ENCODE results near the gene ELF5. TPM values are rescaled to one million over a fixed set of nuclear protein-coding genes. Genes with fewer than 3 reads are reported as not detected.

Gene ELF5
- not detected in 2 replicates for total RNA-seq (2014; rRNA removed; shearing (Covaris generic))
- not detected in 2 replicates for polyA plus RNA-seq (2016; fragmentation: Nextera tagmentation; extraction: Ambion mirVana)

DNA sequence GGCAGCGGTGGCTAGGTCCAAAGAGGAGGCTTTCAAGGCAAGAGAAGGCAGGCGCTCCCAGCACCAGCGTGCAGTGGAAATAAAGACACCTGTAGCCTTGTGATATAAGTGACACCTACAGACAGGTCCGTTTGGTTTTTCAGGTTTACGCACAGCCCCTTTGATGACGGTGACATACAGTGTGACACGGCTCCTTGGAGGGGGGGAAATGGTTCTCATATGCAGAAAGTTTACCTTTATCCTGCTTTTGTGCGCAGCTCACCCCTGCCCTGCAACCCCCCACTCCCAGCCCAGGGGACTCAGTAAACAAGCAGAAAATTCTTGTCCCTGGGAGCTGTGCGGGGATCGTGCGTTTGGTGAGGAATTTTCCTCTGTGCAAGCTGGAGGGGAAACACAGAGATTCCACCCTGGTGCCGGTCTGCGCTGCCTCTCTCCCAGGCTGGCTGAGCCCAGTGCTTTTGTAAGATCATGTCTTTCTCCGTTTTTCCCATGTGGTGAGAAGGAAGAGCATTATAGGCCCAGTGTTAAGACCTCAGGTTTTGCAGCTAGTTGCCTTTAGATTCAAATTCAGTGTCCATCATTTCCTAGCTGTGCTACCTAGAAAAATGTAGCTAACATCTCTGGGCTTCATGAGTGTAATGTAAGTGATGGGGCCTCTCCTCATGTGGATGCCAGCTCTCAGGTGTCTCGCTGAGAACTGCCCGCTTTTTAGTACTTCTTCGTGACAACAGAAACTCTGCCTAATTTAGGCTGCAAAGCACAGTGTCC, at the start of gene ELF5:
ELF5 (minus strand) TSS at position 113 of the 768 bp plus-strand sequence. CDS start 8,045 bp downstream, outside the sequence.
- in situ Hi-C loops (cut with MboI) = no loop called here
- Histone ChIP-seq H3K9me3 (ENCODE audit: low read depth) (no peaks in the 10 kb centered on the region), H3K4me2 (ENCODE audit: unreplicated experiment) (no peak within 1 kb of the TSS), H3K4me3 (no peak within 1 kb of the TSS), H4K20me1 (ENCODE audit: insufficient read depth) (no peaks in the 10 kb centered on the region), H3F3A (ENCODE audit: insufficient read depth) (no peaks in the 10 kb centered on the region), H3K27me3 (replicated peaks; ENCODE audit: insufficient read depth) (peaks cover 22% of the 10 kb centered on the region; the same call in 1 of the 2 replicates), H3K36me3 (ENCODE audit: low read depth) (no peaks in the 10 kb centered on the region), H3K27ac (no peak within 1 kb of the TSS), H3K9ac (no peak within 1 kb of the TSS), H3K79me2 (ENCODE audit: insufficient read depth) (no peaks in the 10 kb centered on the region), H3K9me2 (ENCODE audit: insufficient read depth) (no peaks in the 10 kb centered on the region), H2AFZ (no peak within 1 kb of the TSS), H3K4me1 (ENCODE audit: insufficient read depth) (no peaks in the 10 kb centered on the region)
- 85 to 86% methylated on average over 17 of the region's 17 CpGs for WGBS, 2 experiments (ENCODE audit: low coverage in 1 of 2, low lambda C conversion rate in 2 of 2, missing lambda C conversion rate in 2 of 2)
- DNase-seq = no peak
- TF ChIP-seq EZH2 (IDR thresholded peaks at IDR 0.05; ENCODE audit: insufficient read depth, poor library complexity, severe bottlenecking) (no peak), EZH2phosphoT487 (IDR thresholded peaks at IDR 0.05; ENCODE audit: insufficient read depth, low read depth) (no peak)

DNA sequence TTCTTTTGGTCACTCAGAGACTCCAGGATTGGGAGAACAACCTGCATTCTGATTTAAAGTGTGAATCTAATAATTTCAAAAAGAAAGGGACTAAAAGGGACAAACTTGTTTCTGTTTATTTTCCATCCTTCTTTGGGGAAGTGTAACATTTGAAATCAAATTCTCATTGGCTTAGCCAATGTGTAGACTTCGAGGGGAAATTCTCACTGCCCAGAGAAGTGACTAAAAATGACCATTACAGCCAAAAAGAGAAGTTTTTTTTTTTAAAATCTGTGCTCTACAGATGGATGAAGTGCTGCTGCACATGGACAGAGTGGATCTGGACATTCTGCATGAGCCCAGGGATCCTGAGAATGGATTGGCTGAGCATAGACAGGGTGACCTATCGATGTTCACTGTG, 49.4 kb upstream of the ELF5 start:
- Histone ChIP-seq H3K9ac (no peak overlapping the region), H3K79me2 (ENCODE audit: insufficient read depth) (no peaks in the 10 kb centered on the region), H3K9me3 (ENCODE audit: low read depth) (no peaks in the 10 kb centered on the region), H3K4me1 (ENCODE audit: insufficient read depth) (peaks cover 13% of the 10 kb centered on the region), H3K4me2 (ENCODE audit: unreplicated experiment) (no peak overlapping the region), H3K9me2 (ENCODE audit: insufficient read depth) (no peaks in the 10 kb centered on the region), H3K36me3 (ENCODE audit: low read depth) (no peaks in the 10 kb centered on the region), H3K27me3 (replicated peaks; ENCODE audit: insufficient read depth) (peaks cover 7% of the 10 kb centered on the region; the same call in 1 of the 2 replicates), H4K20me1 (ENCODE audit: insufficient read depth) (no peaks in the 10 kb centered on the region), H3K27ac (no peak overlapping the region), H3K4me3 (no peak overlapping the region), H3F3A (ENCODE audit: insufficient read depth) (no peaks in the 10 kb centered on the region), H2AFZ (no peak overlapping the region)
- in situ Hi-C loops (cut with MboI) = no loop called here
- no peak for DNase-seq
- TF ChIP-seq EZH2 (IDR thresholded peaks at IDR 0.05; ENCODE audit: insufficient read depth, poor library complexity, severe bottlenecking) = no peak
- 66 to 68% methylated on average over 2 of the region's 2 CpGs for WGBS, 2 experiments (ENCODE audit: low coverage in 1 of 2, low lambda C conversion rate in 2 of 2, missing lambda C conversion rate in 2 of 2)

DNA sequence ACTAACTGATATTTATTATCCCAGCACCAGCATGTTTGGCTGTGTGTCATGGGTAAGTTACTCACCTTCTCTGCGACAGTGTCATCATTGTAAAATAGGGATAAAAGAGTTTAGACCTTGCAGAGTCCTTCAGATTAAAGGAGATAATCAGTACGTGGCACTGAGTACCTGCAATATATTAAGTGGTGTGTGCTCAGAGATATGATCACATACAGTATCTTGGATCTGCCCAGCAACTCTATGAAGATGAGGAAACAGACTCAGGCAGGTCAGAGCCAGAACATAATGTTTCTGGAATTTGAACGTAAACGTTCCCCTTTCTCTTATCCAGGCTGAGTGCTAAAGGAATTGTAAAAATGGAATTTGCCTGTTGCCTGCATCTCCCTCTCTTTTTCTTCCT, 46.9 kb upstream of the ELF5 start:
- no peak overlapping the region for H2AFZ ChIP-seq
- H3K9ac ChIP-seq = no peak overlapping the region
- 77 to 81% methylated on average over 4 of the region's 4 CpGs for WGBS, 2 experiments (ENCODE audit: low coverage in 1 of 2, low lambda C conversion rate in 2 of 2, missing lambda C conversion rate in 2 of 2)

DNA sequence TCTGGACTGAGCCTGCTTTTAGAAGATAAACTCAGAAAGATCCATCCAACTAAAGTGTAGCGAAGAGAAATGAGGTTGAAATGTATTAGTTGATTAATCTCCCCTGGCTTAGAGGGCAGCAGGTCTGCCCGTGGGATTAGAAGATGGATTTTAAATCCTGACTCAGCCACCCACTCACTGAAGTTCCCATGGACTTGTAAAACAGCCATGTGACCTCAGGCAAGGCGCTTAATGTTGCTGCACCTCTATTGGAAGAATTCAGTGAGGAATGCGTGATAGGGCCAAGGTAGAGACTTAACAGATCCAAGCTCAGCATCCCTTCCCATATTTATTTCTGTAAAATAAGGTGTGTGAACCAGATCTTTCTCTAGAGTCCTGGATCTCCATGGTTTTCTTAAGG, 45.1 kb upstream of the ELF5 start:
- in situ Hi-C loops (cut with MboI) = no loop called here
- Histone ChIP-seq H3K79me2 (ENCODE audit: insufficient read depth) (no peaks in the 10 kb centered on the region), H4K20me1 (ENCODE audit: insufficient read depth) (no peaks in the 10 kb centered on the region), H3K9me2 (ENCODE audit: insufficient read depth) (no peaks in the 10 kb centered on the region), H3K9ac (no peak overlapping the region), H3K4me2 (ENCODE audit: unreplicated experiment) (no peak overlapping the region), H3K4me1 (ENCODE audit: insufficient read depth) (no peaks in the 10 kb centered on the region), H3K4me3 (no peak overlapping the region), H2AFZ (no peak overlapping the region), H3K27ac (no peak overlapping the region), H3K9me3 (ENCODE audit: low read depth) (no peaks in the 10 kb centered on the region), H3K36me3 (ENCODE audit: low read depth) (no peaks in the 10 kb centered on the region), H3K27me3 (replicated peaks; ENCODE audit: insufficient read depth) (peaks cover 20% of the 10 kb centered on the region; the same call in 1 of the 2 replicates), H3F3A (ENCODE audit: insufficient read depth) (no peaks in the 10 kb centered on the region)
- DNase-seq = peak; percentile 4
- 80 to 81% methylated on average over 4 of the region's 4 CpGs for WGBS, 2 experiments (ENCODE audit: low coverage in 1 of 2, low lambda C conversion rate in 2 of 2, missing lambda C conversion rate in 2 of 2)
- TF ChIP-seq EZH2 (IDR thresholded peaks at IDR 0.05; ENCODE audit: insufficient read depth, poor library complexity, severe bottlenecking) = no peak

More for the DNA sequence above, 46.9 kb upstream of the ELF5 start:
- no peak overlapping the region for H3K4me3 ChIP-seq
- peaks cover 16% of the 10 kb centered on the region; the same call in 1 of the 2 replicates for H3K27me3 ChIP-seq (replicated peaks; ENCODE audit: insufficient read depth)
- H3F3A ChIP-seq (ENCODE audit: insufficient read depth) = no peaks in the 10 kb centered on the region
- no peaks in the 10 kb centered on the region for H3K9me3 ChIP-seq (ENCODE audit: low read depth)
- H3K4me2 ChIP-seq (ENCODE audit: unreplicated experiment) = no peak overlapping the region
- H3K36me3 ChIP-seq (ENCODE audit: low read depth) = no peaks in the 10 kb centered on the region
- no peaks in the 10 kb centered on the region for H4K20me1 ChIP-seq (ENCODE audit: insufficient read depth)
- DNase-seq = no peak
- H3K9me2 ChIP-seq (ENCODE audit: insufficient read depth) = no peaks in the 10 kb centered on the region
- H3K79me2 ChIP-seq (ENCODE audit: insufficient read depth) = no peaks in the 10 kb centered on the region
- in situ Hi-C loops (cut with MboI) = no loop called here
- H3K27ac ChIP-seq = no peak overlapping the region
- H3K4me1 ChIP-seq (ENCODE audit: insufficient read depth) = peaks cover 13% of the 10 kb centered on the region
- TF ChIP-seq EZH2 (IDR thresholded peaks at IDR 0.05; ENCODE audit: insufficient read depth, poor library complexity, severe bottlenecking) (no peak), EZH2phosphoT487 (IDR thresholded peaks at IDR 0.05; ENCODE audit: insufficient read depth, low read depth) (no peak)
